ENCODE results near the gene CAMK1. TPM values are rescaled to one million over a fixed set of nuclear protein-coding genes. Genes with fewer than 3 reads are reported as not detected.

The CAMK1 gene
- 10 to 100 TPM; 45.7 to 57.8 (median 56.5) TPM for total RNA-seq
- 10 to 100 TPM; 14.0 to 21.6 (median 19.7) TPM for polyA plus RNA-seq

DNA sequence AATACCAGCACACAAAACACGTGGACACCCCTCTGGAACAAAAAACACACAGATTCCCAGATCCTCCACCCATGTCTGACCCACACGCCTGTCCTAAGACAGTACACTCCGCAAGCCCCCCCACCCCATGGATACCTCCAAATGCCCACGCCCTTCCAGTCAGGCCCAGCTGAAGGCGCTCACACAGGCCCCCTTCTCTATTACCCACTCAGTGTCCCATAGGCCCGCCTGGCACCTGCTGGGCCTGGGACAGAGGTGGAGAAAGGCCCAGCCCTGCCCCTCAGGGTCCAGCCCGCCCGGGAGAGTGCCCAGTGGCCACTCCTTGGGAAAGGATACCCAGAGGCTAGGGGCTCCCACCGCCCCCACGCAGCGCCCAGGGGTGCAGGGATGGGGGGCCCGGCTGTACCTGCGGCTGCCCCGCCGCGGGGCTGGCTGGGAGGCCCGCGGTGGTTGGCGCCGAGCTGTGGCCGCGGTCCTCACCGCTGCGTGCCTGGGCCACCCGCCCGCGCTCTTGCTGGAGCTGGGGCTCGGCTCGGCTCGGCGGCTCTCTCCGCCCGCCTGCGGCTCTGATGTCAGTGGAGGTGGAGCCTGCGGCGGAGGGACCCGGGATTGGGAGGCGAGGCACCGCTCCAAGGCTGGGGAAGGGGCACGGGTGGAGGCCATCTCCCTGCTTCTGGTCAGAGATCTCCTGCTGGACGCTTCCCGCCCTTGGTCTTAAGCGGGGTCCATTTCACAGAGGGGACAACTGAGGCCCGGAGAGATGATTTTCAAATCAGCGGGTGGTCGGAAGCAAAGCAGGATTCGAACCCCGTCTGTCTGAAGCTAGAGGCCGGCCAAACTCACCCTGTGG, at the start of gene CAMK1:
Gene CAMK1 (minus strand): TSS at position 522 of the 850 bp plus-strand sequence. CDS start 2,198 bp downstream, outside the sequence.
- Histone ChIP-seq H3K27me3 (no peaks in the 10 kb centered on the region), H3K27ac (peak within 1 kb of the TSS; percentile 85 to 89 (median 87)), H3K4me1 (peaks cover 0 to 40% (median 32%) of the 10 kb centered on the region in 4 donors), H3K36me3 (peaks cover 0 to 14% (median 0%) of the 10 kb centered on the region in 4 donors), H3K9me3 (no peaks in the 10 kb centered on the region), H3K4me3 (peak within 1 kb of the TSS; percentile 60 to 83 (median 74))
- 2 to 9% methylated on average over 49 of the region's 49 CpGs for WGBS, 2 donors
- intact Hi-C loops (cut with DNase I): loop anchor here (2.0 to 5.0 kb wide), 2 partner anchors 19 to 243 kb away; no protein-coding TSS in a partner anchor
- peak; percentile 94 for DNase-seq
- TF ChIP-seq POLR2AphosphoS5 (IDR thresholded peaks at IDR 0.05): peak; percentile 56 to 83 (median 78)
- no peak for TF ChIP-seq POLR2A (IDR thresholded peaks at IDR 0.05)

DNA sequence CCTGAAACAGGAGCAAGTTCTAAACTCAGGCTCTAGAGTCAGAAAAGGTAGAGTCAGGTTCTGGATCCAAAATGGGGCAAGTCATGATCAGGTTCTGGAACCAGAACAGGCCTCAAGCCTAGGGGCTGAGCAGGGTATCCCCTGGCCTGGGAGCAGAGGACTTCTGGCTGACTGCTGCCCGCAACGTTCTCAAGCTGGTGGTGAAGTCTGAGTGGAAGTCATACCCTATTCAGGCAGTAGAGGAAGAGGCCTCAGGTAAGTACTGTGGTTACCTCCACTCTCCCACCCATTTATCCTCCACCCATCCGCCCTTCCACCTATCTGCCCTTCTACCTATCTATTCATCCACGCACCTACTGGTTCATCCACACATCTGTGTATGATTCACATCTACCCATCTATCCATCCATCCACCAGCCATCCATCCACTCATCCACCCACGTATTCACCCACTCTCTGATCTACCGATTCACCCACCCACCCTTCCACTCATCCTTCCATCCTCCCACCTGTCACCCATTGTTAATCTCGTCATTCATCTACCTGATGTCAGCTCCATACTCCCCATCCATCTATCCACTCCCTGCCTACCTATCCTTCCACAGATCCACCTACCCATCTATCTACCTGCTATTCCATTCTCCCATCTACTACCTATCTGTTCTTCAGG, 49.1 kb upstream of the CAMK1 start:
- intact Hi-C loops (cut with DNase I): no loop called here
- Histone ChIP-seq H3K9me3 (no peaks in the 10 kb centered on the region), H3K27me3 (no peaks in the 10 kb centered on the region), H3K36me3 (peaks cover 0 to 20% (median 0%) of the 10 kb centered on the region in 4 donors), H3K4me1 (no peaks in the 10 kb centered on the region), H3K4me3 (no peak overlapping the region), H3K27ac (no peak overlapping the region)
- TF ChIP-seq, protein P1, sequence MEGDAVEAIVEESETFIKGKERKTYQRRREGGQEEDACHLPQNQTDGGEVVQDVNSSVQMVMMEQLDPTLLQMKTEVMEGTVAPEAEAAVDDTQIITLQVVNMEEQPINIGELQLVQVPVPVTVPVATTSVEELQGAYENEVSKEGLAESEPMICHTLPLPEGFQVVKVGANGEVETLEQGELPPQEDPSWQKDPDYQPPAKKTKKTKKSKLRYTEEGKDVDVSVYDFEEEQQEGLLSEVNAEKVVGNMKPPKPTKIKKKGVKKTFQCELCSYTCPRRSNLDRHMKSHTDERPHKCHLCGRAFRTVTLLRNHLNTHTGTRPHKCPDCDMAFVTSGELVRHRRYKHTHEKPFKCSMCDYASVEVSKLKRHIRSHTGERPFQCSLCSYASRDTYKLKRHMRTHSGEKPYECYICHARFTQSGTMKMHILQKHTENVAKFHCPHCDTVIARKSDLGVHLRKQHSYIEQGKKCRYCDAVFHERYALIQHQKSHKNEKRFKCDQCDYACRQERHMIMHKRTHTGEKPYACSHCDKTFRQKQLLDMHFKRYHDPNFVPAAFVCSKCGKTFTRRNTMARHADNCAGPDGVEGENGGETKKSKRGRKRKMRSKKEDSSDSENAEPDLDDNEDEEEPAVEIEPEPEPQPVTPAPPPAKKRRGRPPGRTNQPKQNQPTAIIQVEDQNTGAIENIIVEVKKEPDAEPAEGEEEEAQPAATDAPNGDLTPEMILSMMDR (IDR thresholded peaks at IDR 0.05): no peak
- TF ChIP-seq POLR2A (IDR thresholded peaks at IDR 0.05) (no peak), EP300 (IDR thresholded peaks at IDR 0.05) (no peak), POLR2AphosphoS5 (IDR thresholded peaks at IDR 0.05) (no peak)
- DNase-seq: no peak
- 82 to 83% methylated on average over 7 of the region's 7 CpGs for WGBS, 2 donors

DNA sequence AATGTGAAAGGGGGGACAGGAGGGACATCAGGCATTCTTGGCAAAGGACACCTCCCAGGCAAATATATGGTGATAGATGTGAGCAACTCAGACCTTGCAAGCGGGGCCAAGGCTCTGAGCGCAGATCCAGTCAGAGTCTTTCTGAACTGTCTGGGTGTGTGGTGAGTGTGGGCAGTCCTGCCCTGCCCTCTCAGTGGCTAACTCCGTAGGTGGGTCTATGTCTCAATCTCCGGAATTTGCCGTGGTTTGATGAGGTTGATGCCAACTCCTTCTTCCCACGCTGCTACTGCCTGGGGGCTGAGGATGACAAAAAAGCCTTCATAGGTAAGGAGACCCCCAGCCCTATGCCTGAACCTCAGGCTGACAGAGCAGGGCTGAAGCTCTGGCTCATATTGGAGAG, 47.7 kb upstream of the CAMK1 start:
- DNase-seq: no peak
- Histone ChIP-seq H3K27me3 (no peaks in the 10 kb centered on the region), H3K27ac (no peak overlapping the region), H3K36me3 (peaks cover 0 to 33% (median 0%) of the 10 kb centered on the region in 4 donors), H3K4me1 (no peaks in the 10 kb centered on the region), H3K9me3 (no peaks in the 10 kb centered on the region), H3K4me3 (no peak overlapping the region)
- WGBS, 2 donors: 93 to 94% methylated on average over 6 of the region's 6 CpGs
- TF ChIP-seq, protein P1 (IDR thresholded peaks at IDR 0.05): no peak
- no peak for TF ChIP-seq POLR2AphosphoS5 (IDR thresholded peaks at IDR 0.05)
- TF ChIP-seq POLR2A (IDR thresholded peaks at IDR 0.05): no peak
- no peak for TF ChIP-seq EP300 (IDR thresholded peaks at IDR 0.05)
- intact Hi-C loops (cut with DNase I): no loop called here

DNA sequence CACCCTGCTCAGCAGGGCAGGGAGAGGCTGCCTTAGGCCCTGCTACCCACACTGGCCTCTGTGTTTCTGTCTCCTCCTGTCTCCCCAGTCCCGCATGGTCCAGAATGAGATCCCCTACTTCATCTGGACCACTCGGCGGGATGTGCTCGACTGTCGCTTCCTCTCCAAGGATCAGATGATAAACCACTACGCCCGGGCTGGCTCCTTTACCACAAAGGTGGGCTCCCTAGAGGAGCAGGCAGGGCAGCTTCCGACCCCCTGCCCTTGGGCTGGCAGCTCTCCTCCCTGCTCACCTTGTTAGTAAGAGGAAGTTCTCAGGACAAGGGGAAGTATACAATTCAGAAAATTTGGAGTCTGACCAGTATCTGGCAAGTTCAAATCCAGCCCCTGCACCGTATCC, 46.2 kb upstream of the CAMK1 start:
- Histone ChIP-seq H3K9me3 (no peaks in the 10 kb centered on the region), H3K4me3 (no peak overlapping the region), H3K27ac (no peak overlapping the region), H3K27me3 (no peaks in the 10 kb centered on the region), H3K4me1 (peaks cover 0 to 6% (median 2%) of the 10 kb centered on the region in 4 donors), H3K36me3 (peaks cover 0 to 33% (median 0%) of the 10 kb centered on the region in 4 donors)
- intact Hi-C loops (cut with DNase I): no loop called here
- 94% methylated on average over 9 of the region's 9 CpGs for WGBS, 2 donors
- DNase-seq: no peak
- TF ChIP-seq, protein P1 (IDR thresholded peaks at IDR 0.05): no peak
- TF ChIP-seq POLR2A (IDR thresholded peaks at IDR 0.05) (no peak), POLR2AphosphoS5 (IDR thresholded peaks at IDR 0.05) (no peak), EP300 (IDR thresholded peaks at IDR 0.05) (no peak)
